Ovary (tissue), 3 donors: ENCODE data around the gene KLHL42.

ENCODE experiments used
- CTCF ChIP-seq, 3 donors: fragments of 450-650 bp in 2 of 3; fragments of 200-600 bp in 1 of 3; IDR thresholded peaks; one replicate each; pipeline versions ENCODE4 v1.5.1 to v1.8.0; 2016 to 2022; ENCODE audit warnings: antibody characterized with exemption in 3 of 3, mild to moderate bottlenecking in 1 of 3
- POLR2A ChIP-seq: fragments of 450-650 bp; IDR thresholded peaks from one replicate; pipeline ENCODE4 v1.6.1; 2017; ENCODE audit warnings: antibody characterized with exemption, mild to moderate bottlenecking, moderate library complexity
- donor health status: DM: no; HTN: no; CAD: no.

GRCh38 chr12:27801630-27802029, 21.6 kb downstream of the KLHL42 start:
- TF ChIP-seq CTCF (IDR thresholded peaks at IDR 0.05), result no peak
- TF ChIP-seq POLR2A, result no peak
